HepG2 (cell line): ENCODE results near the gene INTS14. TPM values are rescaled to one million over a fixed set of nuclear protein-coding genes. Genes with fewer than 3 reads are reported as not detected.

Experiments used
- ATAC-seq: fragments of 200-7000 bp; cut with Tn5 transposase; 3 replicates; pipeline ENCODE4 v1.9.1; 2020; ENCODE audit warnings: mild to moderate bottlenecking, moderate library complexity
- BruUV-seq: library from RNA; stranded (reverse); fragments of 400-500 nt; replicated peaks from 2 replicates; lab custom pipeline; 2021; lab: Mats Ljungman, UMichigan
- CTCF ChIA-PET: fragments of 300-600 bp; formaldehyde crosslinking; extraction: SDS; loops from one replicate; lab custom pipeline; 2021; ENCODE audit warnings: low total read pairs, inconsistent platforms, low intra/inter-chr PET ratio; lab: Yijun Ruan, JAX
- POLR2A ChIA-PET: fragments of 350-600 bp; sonication (Branson Sonifier 250); formaldehyde crosslinking; loops from one replicate; lab custom pipeline; 2020; ENCODE audit warnings: antibody characterized with exemption, inconsistent platforms; lab: Yijun Ruan, JAX
- DNase-seq: peaks from one replicate; pipeline ENCODE4 v3.0.0-alpha.2; 2015; ENCODE audit warnings: low spot score
- FAIRE-seq: peaks from 3 replicates; lab custom pipeline; 2011; peaks lifted over from hg19 to GRCh38; lab: Jason Lieb, UNC
- H2AFZ ChIP-seq: one replicate; pipeline ENCODE4 v1.6.1; 2011; ENCODE audit warnings: low read length, inconsistent platforms
- H3K27ac ChIP-seq: fragments of 300-600 bp; 3 replicates; pipeline ENCODE4 v1.8.0; 2011; ENCODE audit warnings: mixed run types, mild to moderate bottlenecking, mixed read lengths, low read length, inconsistent platforms; ENCODE audit not compliant: insufficient read depth; ENCODE audit errors: extremely low read length
- H3K27me3 ChIP-seq, 2 experiments: fragments of 200-600 bp in 1 of 2; 2 replicates in 1 of 2; 3 replicates in 1 of 2; pipeline versions ENCODE4 v1.6.0 to v1.8.0; 2011; ENCODE audit warnings: low read length in 2 of 2, mild to moderate bottlenecking in 2 of 2, moderate library complexity in 2 of 2, inconsistent platforms in 1 of 2; ENCODE audit not compliant: insufficient read depth in 2 of 2, control insufficient read depth in 1 of 2
- H3K36me3 ChIP-seq, 2 experiments: fragments of 200-600 bp in 1 of 2; replicated peaks in 1 of 2; 2 replicates in 1 of 2; 3 replicates in 1 of 2; pipeline versions ENCODE4 v1.5.1 to v1.8.0; 2011; ENCODE audit warnings: low read length in 2 of 2, inconsistent platforms in 1 of 2; ENCODE audit not compliant: insufficient read depth in 2 of 2, control insufficient read depth in 1 of 2
- H3K4me1 ChIP-seq: 2 replicates; pipeline ENCODE4 v1.5.1; 2012; ENCODE audit warnings: low read length, inconsistent platforms; ENCODE audit not compliant: insufficient read depth
- H3K4me2 ChIP-seq: 2 replicates; pipeline ENCODE4 v1.6.0; 2011; ENCODE audit warnings: low read depth, low read length, inconsistent platforms
- H3K4me3 ChIP-seq, 3 experiments: fragments of 200-600 bp in 1 of 3; sonication (generic), shearing (Covaris generic) in 1 of 3; replicated peaks in 1 of 3; 2 replicates each; pipeline ENCODE4 v1.5.1; 2011 to 2016; ENCODE audit warnings: low read length in 3 of 3, inconsistent platforms in 2 of 3, low read depth in 2 of 3, mild to moderate bottlenecking in 2 of 3, control low read depth in 1 of 3, mixed read lengths in 1 of 3; ENCODE audit not compliant: insufficient read depth in 1 of 3
- H3K79me2 ChIP-seq: one replicate; pipeline ENCODE4 v1.6.1; 2011; ENCODE audit warnings: low read length, inconsistent platforms; ENCODE audit not compliant: insufficient read depth
- H3K9ac ChIP-seq: 2 replicates; pipeline ENCODE4 v1.6.0; 2011; ENCODE audit warnings: mild to moderate bottlenecking, low read depth, low read length, inconsistent platforms; ENCODE audit not compliant: insufficient read depth
- H3K9me3 ChIP-seq: 2 replicates; pipeline ENCODE4 v1.5.1; 2012; ENCODE audit warnings: mild to moderate bottlenecking, low read length
- H4K20me1 ChIP-seq: 2 replicates; pipeline ENCODE4 v1.6.0; 2011; ENCODE audit warnings: inconsistent platforms, mild to moderate bottlenecking, low read length, moderate library complexity; ENCODE audit not compliant: insufficient read depth
- HNRNPUL1 ChIP-seq: fragments of 200-400 bp; formaldehyde crosslinking; IDR thresholded peaks from 2 replicates; pipeline ENCODE4 v1.6.1; 2017; ENCODE audit warnings: low read depth, mild to moderate bottlenecking, low read length, moderate library complexity
- SIN3A ChIP-seq: IDR thresholded peaks from 2 replicates; pipeline ENCODE4 v1.6.1; 2011; ENCODE audit warnings: low read depth, mild to moderate bottlenecking, control low read depth, low read length, borderline replicate concordance
- SSRP1 ChIP-seq: IDR thresholded peaks from 2 replicates; pipeline ENCODE4 v1.6.1; 2016; ENCODE audit warnings: control low read depth
- SYNCRIP ChIP-seq: fragments of 200-400 bp; formaldehyde crosslinking; IDR thresholded peaks from 2 replicates; pipeline ENCODE4 v1.6.1; 2018; ENCODE audit warnings: mild to moderate bottlenecking, low read depth, low read length; ENCODE audit not compliant: insufficient read depth
- ZNF446 ChIP-seq: sonication (generic); formaldehyde crosslinking; IDR thresholded peaks from 2 replicates; pipeline ENCODE4 v1.5.0; 2020; ENCODE audit warnings: mild to moderate bottlenecking, missing genetic modification reagents
- ZNF496 ChIP-seq: sonication (generic); formaldehyde crosslinking; IDR thresholded peaks from 2 replicates; pipeline ENCODE4 v1.8.1; 2023; ENCODE audit warnings: mild to moderate bottlenecking, moderate library complexity, missing genetic modification reagents; ENCODE audit not compliant: insufficient replicate concordance
- WGBS: methylation state at CpG from one replicate; pipeline ENCODE4 v1.1.6; 2017; ENCODE audit warnings: low lambda C conversion rate; 5-methylcytosine and 5-hydroxymethylcytosine counted together
- in situ Hi-C: cut with HindIII; loops from 2 replicates; pipeline ENCODE4 v1.10.0; 2017; ENCODE audit warnings: low pct_unique_long_range_greater_than_20kb; ENCODE audit not compliant: extremely low pct_ligation_motif_present
- intact Hi-C: fragments of 100-400 bp; cut with micrococcal nuclease; formaldehyde crosslinking; loops from one replicate; pipeline ENCODE4 v1.10.0; 2022; ENCODE audit not compliant: unreplicated experiment
- polyA plus RNA-seq, 8 experiments: library from polyadenylated mRNA; depleted of rRNA in 3 of 8; stranded (reverse) in 7 of 8; unstranded in 1 of 8; fragments of >200 nt; fragmentation: Illumina TruSeq in 4 of 8; extraction: Trizol in 4 of 8; gene quantifications; 2 replicates each; pipeline versions ENCODE4 v1.2.1 to v1.2.3, GENCODE V29; 2011 to 2016; ENCODE audit warnings: low read depth in 4 of 8, missing spikeins in 1 of 8, mixed read lengths in 1 of 8; ENCODE audit not compliant: insufficient read depth in 1 of 8
- total RNA-seq, 5 experiments: library from RNA; depleted of rRNA; stranded (reverse); fragments of >200 nt; fragmentation: Illumina TruSeq; extraction: Trizol; gene quantifications; 2 replicates each; pipeline ENCODE4 v1.2.3, GENCODE V29; 2016; ENCODE audit warnings: low read depth in 1 of 5
- TF ChIP-seq, protein P1 (sequence below): fragments of 450-650 bp; IDR thresholded peaks from 2 replicates; pipeline ENCODE4 v1.6.1; 2017; ENCODE audit warnings: mild to moderate bottlenecking
- TF ChIP-seq, protein P2 (sequence below): IDR thresholded peaks from 2 replicates; pipeline ENCODE4 v1.6.1; 2012; ENCODE audit warnings: low read depth, low read length, improper control_type of control experiment
- TF ChIP-seq, protein P3 (sequence below): sonication (generic); formaldehyde crosslinking; IDR thresholded peaks from 2 replicates; pipeline ENCODE4 v1.4.0; 2020; ENCODE audit warnings: missing genetic modification reagents

The INTS14 gene
- total and polyA plus RNA-seq, 2 of the 13 experiments (the other 11 are each of a cell fraction or from before 2014, with no cell fraction given), result 41.4 to 52.0 TPM

DNA sequence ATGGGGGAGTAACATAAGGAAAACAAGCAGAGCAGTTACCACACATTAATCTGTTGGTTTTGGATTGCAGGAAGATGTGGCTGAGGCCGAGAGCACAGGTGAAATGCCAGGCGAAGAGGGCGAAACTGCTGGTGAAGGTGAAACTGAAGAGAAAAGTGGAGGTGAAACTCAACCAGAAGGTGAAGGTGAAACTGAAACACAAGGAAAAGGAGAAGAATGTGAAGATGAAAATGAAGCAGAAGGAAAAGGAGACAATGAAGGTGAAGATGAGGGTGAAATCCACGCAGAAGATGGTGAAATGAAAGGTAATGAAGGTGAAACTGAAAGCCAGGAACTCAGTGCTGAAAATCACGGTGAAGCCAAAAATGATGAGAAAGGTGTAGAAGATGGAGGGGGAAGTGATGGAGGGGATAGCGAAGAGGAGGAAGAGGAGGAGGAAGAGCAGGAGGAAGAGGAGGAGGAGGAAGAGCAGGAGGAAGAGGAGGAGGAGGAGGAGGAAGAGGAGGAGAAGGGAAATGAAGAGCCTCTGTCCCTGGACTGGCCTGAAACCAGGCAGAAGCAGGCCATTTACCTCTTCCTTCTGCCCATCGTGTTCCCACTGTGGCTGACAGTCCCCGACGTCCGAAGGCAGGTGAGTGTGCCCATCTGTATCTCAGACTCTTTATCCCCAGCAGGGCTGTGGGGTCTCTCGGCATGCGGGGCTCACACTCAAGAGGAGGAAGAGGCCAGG lies 39.5 kb upstream of the INTS14 start:
- TF ChIP-seq SSRP1 (CRISPR knock-in tag) (peak; percentile 58; the same call in 1 of the 2 replicates), HNRNPUL1 (no peak)
- ChIA-PET POLR2A (no interaction called here), CTCF (no interaction called here)
- in situ Hi-C loops, result no loop called here
- H3K4me1 ChIP-seq, result no peaks in the 10 kb centered on the region
- H2AFZ ChIP-seq, result no peak overlapping the region
- FAIRE-seq, result no peak
- intact Hi-C loops, result no loop called here
- no peaks in the 10 kb centered on the region for H3K79me2 ChIP-seq
- no peak overlapping the region for H3K9ac ChIP-seq
- no TSS peak for BruUV-seq
- peaks cover 1 to 8% of the 10 kb centered on the region in 2 experiments; a peak in 3 of 5 replicates for H3K36me3 ChIP-seq
- H3K4me3 ChIP-seq, result no peak overlapping the region
- 96% methylated on average over 10 of the region's 12 CpGs for WGBS
- no peak overlapping the region for H3K4me2 ChIP-seq
- H4K20me1 ChIP-seq, result no peaks in the 10 kb centered on the region
- H3K9me3 ChIP-seq, result no peaks in the 10 kb centered on the region
- ATAC-seq, result no peak
- H3K27ac ChIP-seq, result no peak overlapping the region
- DNase-seq, result no peak
- no peaks in the 10 kb centered on the region; a peak in 1 of 5 replicates for H3K27me3 ChIP-seq

DNA sequence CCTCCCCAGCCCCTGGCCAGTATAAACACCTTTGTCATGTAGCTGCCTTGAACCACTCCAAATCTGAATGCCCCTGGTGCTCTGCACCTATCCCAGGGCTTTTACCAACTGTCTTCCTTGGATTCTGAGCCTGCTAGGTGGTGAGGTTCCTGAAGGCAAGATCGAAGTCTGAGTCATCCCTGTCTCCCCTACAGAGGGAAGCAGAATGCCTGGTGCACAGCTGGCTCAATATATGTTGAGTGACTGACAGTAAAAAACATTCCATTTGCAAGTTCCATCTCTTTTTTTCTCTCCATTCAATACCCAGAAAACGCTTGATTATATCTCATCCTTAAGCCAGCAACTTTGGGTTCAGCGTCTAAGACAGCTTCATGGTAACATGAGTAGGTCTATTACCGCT lies 35.6 kb upstream of the INTS14 start:
- intact Hi-C loops (no loop called here), in situ Hi-C loops (loop anchor here (25.0 kb wide), 1 partner anchor 216 kb away; the partner anchor contains the start of gene RAB11A)
- H3K79me2 ChIP-seq, result no peaks in the 10 kb centered on the region
- no TSS peak for BruUV-seq
- no peaks in the 10 kb centered on the region; a peak in 1 of 5 replicates for H3K27me3 ChIP-seq
- H3K4me3 ChIP-seq, result no peak overlapping the region
- H3K9ac ChIP-seq, result no peak overlapping the region
- CTCF ChIA-PET, result no interaction called here
- no peak overlapping the region for H3K27ac ChIP-seq
- H3K4me1 ChIP-seq, result no peaks in the 10 kb centered on the region
- POLR2A ChIA-PET, result no interaction called here
- FAIRE-seq (no peak), ATAC-seq (no peak), DNase-seq (no peak)
- no peak overlapping the region for H2AFZ ChIP-seq
- no peak overlapping the region for H3K4me2 ChIP-seq
- H4K20me1 ChIP-seq, result no peaks in the 10 kb centered on the region
- no peaks in the 10 kb centered on the region for H3K9me3 ChIP-seq
- peaks cover 0 to 5% of the 10 kb centered on the region in 2 experiments; a peak in 2 of 5 replicates for H3K36me3 ChIP-seq
- WGBS, result 90% methylated on average over 4 of the region's 4 CpGs
- TF ChIP-seq, protein P1, sequence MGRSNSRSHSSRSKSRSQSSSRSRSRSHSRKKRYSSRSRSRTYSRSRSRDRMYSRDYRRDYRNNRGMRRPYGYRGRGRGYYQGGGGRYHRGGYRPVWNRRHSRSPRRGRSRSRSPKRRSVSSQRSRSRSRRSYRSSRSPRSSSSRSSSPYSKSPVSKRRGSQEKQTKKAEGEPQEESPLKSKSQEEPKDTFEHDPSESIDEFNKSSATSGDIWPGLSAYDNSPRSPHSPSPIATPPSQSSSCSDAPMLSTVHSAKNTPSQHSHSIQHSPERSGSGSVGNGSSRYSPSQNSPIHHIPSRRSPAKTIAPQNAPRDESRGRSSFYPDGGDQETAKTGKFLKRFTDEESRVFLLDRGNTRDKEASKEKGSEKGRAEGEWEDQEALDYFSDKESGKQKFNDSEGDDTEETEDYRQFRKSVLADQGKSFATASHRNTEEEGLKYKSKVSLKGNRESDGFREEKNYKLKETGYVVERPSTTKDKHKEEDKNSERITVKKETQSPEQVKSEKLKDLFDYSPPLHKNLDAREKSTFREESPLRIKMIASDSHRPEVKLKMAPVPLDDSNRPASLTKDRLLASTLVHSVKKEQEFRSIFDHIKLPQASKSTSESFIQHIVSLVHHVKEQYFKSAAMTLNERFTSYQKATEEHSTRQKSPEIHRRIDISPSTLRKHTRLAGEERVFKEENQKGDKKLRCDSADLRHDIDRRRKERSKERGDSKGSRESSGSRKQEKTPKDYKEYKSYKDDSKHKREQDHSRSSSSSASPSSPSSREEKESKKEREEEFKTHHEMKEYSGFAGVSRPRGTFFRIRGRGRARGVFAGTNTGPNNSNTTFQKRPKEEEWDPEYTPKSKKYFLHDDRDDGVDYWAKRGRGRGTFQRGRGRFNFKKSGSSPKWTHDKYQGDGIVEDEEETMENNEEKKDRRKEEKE, result no peak
- no peak for TF ChIP-seq ZNF496 (CRISPR knock-in tag)
- no peak for TF ChIP-seq ZNF446
- TF ChIP-seq SIN3A, result no peak
- TF ChIP-seq, protein P2, sequence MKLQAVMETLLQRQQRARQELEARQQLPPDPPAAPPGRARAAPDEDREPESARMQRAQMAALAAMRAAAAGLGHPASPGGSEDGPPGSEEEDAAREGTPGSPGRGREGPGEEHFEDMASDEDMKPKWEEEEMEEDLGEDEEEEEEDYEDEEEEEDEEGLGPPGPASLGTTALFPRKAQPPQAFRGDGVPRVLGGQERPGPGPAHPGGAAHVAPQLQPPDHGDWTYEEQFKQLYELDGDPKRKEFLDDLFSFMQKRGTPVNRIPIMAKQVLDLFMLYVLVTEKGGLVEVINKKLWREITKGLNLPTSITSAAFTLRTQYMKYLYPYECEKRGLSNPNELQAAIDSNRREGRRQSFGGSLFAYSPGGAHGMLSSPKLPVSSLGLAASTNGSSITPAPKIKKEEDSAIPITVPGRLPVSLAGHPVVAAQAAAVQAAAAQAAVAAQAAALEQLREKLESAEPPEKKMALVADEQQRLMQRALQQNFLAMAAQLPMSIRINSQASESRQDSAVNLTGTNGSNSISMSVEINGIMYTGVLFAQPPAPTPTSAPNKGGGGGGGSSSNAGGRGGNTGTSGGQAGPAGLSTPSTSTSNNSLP, result no peak
- TF ChIP-seq, protein P3, sequence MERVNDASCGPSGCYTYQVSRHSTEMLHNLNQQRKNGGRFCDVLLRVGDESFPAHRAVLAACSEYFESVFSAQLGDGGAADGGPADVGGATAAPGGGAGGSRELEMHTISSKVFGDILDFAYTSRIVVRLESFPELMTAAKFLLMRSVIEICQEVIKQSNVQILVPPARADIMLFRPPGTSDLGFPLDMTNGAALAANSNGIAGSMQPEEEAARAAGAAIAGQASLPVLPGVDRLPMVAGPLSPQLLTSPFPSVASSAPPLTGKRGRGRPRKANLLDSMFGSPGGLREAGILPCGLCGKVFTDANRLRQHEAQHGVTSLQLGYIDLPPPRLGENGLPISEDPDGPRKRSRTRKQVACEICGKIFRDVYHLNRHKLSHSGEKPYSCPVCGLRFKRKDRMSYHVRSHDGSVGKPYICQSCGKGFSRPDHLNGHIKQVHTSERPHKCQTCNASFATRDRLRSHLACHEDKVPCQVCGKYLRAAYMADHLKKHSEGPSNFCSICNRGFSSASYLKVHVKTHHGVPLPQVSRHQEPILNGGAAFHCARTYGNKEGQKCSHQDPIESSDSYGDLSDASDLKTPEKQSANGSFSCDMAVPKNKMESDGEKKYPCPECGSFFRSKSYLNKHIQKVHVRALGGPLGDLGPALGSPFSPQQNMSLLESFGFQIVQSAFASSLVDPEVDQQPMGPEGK (CRISPR knock-in tag), result no peak
- no peak for TF ChIP-seq SYNCRIP
